AG09319 (cell line): Measurements from ENCODE around the gene OXLD1.
"Not testable (repeated sequence)": the region's sequence is repeated elsewhere in the genome, so short reads cannot be mapped to it uniquely, and the experiment has no call there.

Source experiments
- DNase-seq: peaks from one replicate; pipeline ENCODE4 v3.0.0-alpha.2; 2010; ENCODE audit warnings: low read depth; ENCODE audit errors: extremely low read depth
- CTCF ChIP-seq: IDR thresholded peaks from 2 replicates; pipeline ENCODE4 v1.5.1; 2011; ENCODE audit warnings: low read depth, mild to moderate bottlenecking, inconsistent platforms, low read length, moderate library complexity

OXLD1 gene

GRCh38 chr17:81675515-81676221 is 9.3 kb upstream of the OXLD1 start:
- TF ChIP-seq CTCF, result peak; percentile 34
- DNase-seq, result not testable (repeated sequence)

- no peak for DNase-seq
- TF ChIP-seq CTCF, result no peak
Observed at GRCh38 chr17:81673561-81674258, 7.3 kb upstream of the OXLD1 start.

- no peak for DNase-seq
- TF ChIP-seq CTCF, result no peak
Observed at GRCh38 chr17:81672954-81673353, 6.5 kb upstream of the OXLD1 start.

GRCh38 chr17:81672504-81672903 is 6.1 kb upstream of the OXLD1 start:
- DNase-seq, result no peak
- no peak for TF ChIP-seq CTCF

GRCh38 chr17:81667754-81668153 is 1.3 kb upstream of the OXLD1 start:
- TF ChIP-seq CTCF, result no peak
- DNase-seq, result no peak

GRCh38 chr17:81666092-81666341 is 388 bp downstream of the OXLD1 start:
- no peak for TF ChIP-seq CTCF
- no peak for DNase-seq

- no peak for TF ChIP-seq CTCF
- DNase-seq, result no peak
Observed at GRCh38 chr17:81665205-81666091, 957 bp downstream of the OXLD1 start.
